HG03108 (cell line): ENCODE data around the gene COX10.
"Not testable (repeated sequence)": the region's sequence is repeated elsewhere in the genome, so short reads cannot be mapped to it uniquely, and the experiment has no call there.

ENCODE experiments used
- ATAC-seq: cut with Tn5 transposase; IDR thresholded peaks from one replicate; pipeline ENCODE4 v1.9.1; 2021; ENCODE audit warnings: moderate library complexity; ENCODE audit not compliant: unreplicated experiment

Gene COX10

GRCh38 chr17:14169287-14169686, 100.0 kb downstream of the COX10 start:
- ATAC-seq: no peak

GRCh38 chr17:14169901-14170300, 100.6 kb downstream of the COX10 start:
- no peak for ATAC-seq

GRCh38 chr17:14176989-14177388, 107.7 kb downstream of the COX10 start:
- not testable (repeated sequence) for ATAC-seq

- not testable (repeated sequence) for ATAC-seq
Measured at GRCh38 chr17:14177801-14178200, 108.5 kb downstream of the COX10 start.

- not testable (repeated sequence) for ATAC-seq
Measured at GRCh38 chr17:14179951-14180350, 110.6 kb downstream of the COX10 start.

GRCh38 chr17:14182084-14182483, 112.8 kb downstream of the COX10 start:
- ATAC-seq: not testable (repeated sequence)

GRCh38 chr17:14184536-14184935, 115.2 kb downstream of the COX10 start:
- not testable (repeated sequence) for ATAC-seq

GRCh38 chr17:14186443-14186842, 117.1 kb downstream of the COX10 start:
- not testable (repeated sequence) for ATAC-seq

- not testable (repeated sequence) for ATAC-seq
Measured at GRCh38 chr17:14190774-14191173, 121.5 kb downstream of the COX10 start.

- ATAC-seq: not testable (repeated sequence)
Measured at GRCh38 chr17:14191469-14191868, 122.2 kb downstream of the COX10 start.

GRCh38 chr17:14192039-14192438, 122.7 kb downstream of the COX10 start:
- ATAC-seq: not testable (repeated sequence)

- not testable (repeated sequence) for ATAC-seq
Measured at GRCh38 chr17:14192636-14193344, 123.5 kb downstream of the COX10 start.

GRCh38 chr17:14196377-14196997, 127.2 kb downstream of the COX10 start:
- ATAC-seq: no peak

GRCh38 chr17:14197057-14197456, 127.8 kb downstream of the COX10 start:
- no peak for ATAC-seq

- no peak for ATAC-seq
Measured at GRCh38 chr17:14197586-14197985, 128.3 kb downstream of the COX10 start.

GRCh38 chr17:14198013-14198412, 128.7 kb downstream of the COX10 start:
- ATAC-seq: no peak

- no peak for ATAC-seq
Measured at GRCh38 chr17:14198575-14198974, 129.3 kb downstream of the COX10 start.

GRCh38 chr17:14199601-14200000, 130.3 kb downstream of the COX10 start:
- ATAC-seq: no peak

GRCh38 chr17:14200354-14200753, 131.1 kb downstream of the COX10 start:
- no peak for ATAC-seq

- no peak for ATAC-seq
Measured at GRCh38 chr17:14201021-14201987, 132.0 kb downstream of the COX10 start.

- ATAC-seq: no peak
Measured at GRCh38 chr17:14201988-14202380, 132.7 kb downstream of the COX10 start.
